GM12891 (cell line): Measurements from ENCODE around the gene CGB2.

Experiments
- POLR2A ChIP-seq: IDR thresholded peaks from 2 replicates; pipeline ENCODE4 v1.6.1; 2011; ENCODE audit warnings: low read depth, low read length, control low read depth
- POLR2AphosphoS5 ChIP-seq: IDR thresholded peaks from 2 replicates; pipeline ENCODE4 v1.6.1; 2011; ENCODE audit warnings: low read depth, low read length, control low read depth

GRCh38 chr19:49020931-49021895 lies 10.5 kb upstream of the CGB2 start:
- TF ChIP-seq POLR2A (no peak), POLR2AphosphoS5 (no peak)
